Putamen (tissue), 1 donor: ENCODE results near the gene TBX6.

Experiments used
- DNase-seq: peaks from one replicate; pipeline ENCODE4 v3.0.0-alpha.2; 2016; ENCODE audit warnings: low spot score

TBX6 gene

DNA sequence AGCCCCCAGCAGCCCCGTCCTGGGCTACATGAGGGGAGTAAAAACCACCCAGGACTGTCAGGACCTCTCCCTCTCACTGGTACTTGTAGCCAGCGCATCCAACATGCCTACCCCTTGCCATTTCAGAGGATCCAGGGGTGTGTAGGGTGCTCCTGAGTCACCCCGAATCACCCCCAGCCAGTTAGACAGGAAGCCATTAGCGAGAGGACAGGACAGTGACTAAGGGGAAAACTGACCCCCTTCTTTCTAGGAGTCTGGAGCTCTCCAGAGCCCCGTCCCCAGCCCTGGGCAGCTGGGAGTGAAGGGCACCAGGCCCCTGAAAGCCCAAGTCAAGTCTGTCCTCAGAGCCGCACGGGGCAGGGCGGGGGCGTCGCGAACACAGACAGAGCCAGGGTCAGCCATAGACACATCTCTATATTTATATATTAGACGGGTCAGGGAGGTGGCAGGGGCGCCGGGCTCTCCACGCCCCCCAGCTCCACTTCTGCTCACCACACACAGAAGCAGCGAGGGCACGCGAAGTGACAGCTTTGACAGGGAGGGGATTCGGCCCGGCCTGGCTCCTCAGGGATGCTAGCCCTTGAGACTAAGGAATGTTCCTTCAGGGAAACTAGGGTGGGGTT is 22.1 kb upstream of the TBX6 start:
- no peak for DNase-seq

DNA sequence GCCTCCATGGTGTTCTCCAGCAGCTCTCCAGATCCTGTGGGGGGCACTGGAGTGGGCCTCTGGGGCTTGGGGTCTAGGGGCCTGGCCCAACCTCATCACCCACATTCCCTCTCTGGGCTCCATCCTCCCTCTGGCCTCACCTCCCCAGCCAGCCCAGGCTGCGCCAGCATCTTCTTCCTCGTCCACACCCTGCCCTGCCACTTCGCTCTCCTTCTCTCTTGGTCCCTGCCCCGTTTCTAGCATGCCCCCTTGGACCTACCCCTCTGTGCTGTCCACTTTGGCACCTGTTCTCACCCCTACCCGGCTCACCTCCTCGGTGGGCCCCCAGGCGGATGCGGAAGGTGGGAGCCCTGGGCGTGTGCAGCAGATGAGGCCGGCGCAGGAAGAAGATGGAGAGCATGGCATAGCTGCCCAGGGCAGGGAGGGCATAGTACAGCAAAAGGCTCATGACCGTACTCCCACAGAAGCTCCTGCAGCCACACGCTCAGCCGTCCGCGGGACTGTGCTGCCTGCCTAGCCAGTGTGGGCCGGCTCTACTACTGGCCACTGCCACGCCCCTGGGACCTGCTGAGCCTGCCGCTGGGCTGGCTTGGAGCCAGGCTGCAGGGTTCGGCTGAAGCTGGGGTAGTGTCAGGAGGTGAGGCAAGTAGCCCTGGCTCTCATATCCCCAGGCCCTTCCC is 21.4 kb upstream of the TBX6 start, which contains the start of gene GDPD3:
TSS of gene GDPD3 (minus strand) at position 507 of the 680 bp plus-strand sequence. CDS start at position 448, 59 bp downstream.
- DNase-seq, result no peak

DNA sequence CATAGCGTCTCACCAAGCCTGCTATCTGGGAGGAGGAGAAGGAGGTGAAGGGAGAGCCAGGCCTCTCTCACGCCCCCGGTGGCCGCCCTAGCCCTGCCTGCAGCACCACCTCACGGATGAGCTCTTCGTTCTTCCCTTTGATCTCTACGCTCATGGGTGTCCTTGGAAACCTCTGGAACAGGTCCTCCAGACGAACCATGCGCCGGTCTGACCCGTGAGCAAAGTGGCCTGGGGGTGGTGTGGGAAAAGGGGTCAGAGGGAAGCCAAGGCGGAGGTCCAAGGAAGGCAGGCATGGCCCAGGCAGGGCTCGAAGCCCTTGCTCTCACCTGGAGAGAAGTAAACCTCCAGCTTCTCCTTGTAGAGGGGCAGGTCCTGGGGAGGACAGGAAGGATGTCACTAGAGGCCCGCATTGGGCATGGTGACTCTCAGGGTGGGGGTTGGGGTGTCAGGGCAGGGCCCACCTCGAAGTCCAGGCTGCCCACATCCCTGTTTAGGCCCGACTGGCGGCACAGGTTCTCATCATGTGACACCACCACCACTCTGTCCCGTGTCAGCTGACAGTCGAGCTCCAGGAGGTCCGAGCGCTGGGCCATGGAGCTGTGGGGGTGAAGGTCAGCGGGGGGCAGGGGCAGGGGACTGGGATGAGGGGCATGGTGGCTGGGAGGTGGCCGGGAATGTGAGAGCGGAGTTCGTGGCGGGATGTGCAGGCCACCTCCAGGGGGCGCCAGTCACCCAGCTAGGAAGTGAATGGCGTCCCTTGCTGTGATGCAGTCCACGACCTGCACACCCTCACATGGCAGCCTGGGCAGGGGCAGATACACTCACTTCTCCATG is 20.7 kb upstream of the TBX6 start:
- DNase-seq, result no peak

DNA sequence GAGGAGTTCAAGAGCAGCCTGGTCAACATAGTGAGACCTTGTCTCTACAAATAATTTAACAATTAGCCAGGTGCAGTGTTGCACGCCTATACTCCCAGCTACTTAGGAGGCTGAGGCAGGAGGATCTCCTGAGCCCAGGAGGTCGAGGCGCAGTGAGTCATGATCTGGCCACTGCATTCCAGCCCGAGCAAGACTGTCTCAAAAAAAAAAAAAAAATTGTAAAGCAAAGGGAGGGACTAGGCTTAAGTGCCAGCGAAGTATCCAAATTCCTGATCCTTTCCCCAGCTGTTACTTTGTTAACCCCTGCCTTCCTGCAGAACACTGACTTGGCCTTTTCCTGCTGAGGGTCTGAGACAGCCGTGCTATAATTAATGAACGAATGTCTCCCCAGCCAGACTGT is 18.9 kb upstream of the TBX6 start:
- DNase-seq, result no peak

DNA sequence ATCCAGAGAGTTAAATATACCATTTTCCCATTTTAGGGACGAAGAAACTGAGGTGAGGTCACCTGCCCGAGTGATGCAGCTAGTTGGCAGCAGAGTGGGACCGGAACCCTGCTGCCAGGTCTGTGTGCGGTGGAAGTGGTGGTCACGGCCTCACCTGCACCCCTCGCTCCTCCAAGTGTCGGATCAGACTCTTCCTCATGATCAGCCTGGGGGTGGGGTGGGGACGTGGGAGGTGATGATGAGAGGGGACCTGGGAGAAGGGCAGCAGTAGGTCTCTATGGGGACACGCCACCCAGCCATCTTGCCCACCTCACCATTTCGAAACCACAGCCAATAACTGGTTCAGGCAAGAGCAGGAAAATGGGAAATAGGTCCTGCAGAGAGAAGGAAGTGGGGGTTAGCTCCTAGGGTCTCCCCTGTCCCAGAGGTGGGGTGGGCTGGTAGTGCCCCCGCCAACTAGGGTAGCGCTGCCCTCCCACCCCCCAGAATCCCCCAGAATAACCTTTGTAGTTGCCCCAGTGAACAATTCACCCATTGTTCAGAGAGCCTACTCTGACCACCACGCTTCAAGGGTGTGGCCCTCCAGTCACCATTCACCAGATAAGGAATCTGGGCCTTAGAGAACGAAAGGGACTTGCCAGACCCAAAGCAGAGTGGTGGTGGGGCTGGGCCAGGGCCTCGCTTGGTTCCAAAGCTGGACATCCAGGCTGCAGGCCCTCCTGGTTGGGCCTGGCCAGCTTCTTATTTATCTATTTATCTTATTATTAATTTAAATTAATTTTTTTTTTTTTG is 16.5 kb upstream of the TBX6 start:
- no peak for DNase-seq

DNA sequence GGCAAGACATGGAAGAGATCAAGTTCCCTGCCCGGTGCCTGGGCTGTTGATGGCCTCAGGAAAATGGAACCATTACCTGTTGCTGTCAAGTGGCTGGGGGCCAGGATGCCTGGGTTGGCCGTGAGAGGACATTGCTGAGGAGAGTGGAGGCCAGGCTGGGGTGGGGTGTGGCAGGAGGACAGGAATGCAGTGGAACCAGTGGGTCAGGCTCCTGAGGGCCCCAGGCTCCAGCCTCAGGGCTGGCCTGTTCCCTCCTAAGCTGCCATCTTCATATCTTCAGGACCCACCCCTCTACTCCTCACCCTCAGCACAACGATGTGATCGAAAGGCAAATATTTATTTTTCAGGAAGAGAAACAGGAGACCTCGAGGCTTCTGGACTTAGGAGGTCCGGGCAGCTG is 12.8 kb upstream of the TBX6 start:
- no peak for DNase-seq

DNA sequence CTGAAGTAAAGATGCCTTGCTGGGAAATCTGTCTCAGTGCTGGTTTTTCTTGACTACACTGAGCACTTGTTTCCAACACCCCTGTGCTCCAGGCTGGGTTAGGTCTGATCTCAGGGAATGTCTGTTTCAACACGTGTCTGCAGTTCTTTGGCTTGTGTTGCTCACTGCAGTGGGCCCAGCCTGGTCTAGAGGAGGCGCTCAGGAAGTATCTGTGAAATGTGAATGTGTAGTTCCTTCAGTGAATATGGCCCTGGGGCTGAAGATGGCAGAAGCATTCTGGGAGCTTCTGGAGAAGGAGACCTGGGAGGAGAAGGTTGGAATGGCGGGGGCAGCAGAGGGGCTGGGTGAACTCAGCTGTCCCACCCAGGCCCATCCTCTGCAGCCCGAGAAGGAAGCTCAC is 12.4 kb upstream of the TBX6 start:
- no peak for DNase-seq

DNA sequence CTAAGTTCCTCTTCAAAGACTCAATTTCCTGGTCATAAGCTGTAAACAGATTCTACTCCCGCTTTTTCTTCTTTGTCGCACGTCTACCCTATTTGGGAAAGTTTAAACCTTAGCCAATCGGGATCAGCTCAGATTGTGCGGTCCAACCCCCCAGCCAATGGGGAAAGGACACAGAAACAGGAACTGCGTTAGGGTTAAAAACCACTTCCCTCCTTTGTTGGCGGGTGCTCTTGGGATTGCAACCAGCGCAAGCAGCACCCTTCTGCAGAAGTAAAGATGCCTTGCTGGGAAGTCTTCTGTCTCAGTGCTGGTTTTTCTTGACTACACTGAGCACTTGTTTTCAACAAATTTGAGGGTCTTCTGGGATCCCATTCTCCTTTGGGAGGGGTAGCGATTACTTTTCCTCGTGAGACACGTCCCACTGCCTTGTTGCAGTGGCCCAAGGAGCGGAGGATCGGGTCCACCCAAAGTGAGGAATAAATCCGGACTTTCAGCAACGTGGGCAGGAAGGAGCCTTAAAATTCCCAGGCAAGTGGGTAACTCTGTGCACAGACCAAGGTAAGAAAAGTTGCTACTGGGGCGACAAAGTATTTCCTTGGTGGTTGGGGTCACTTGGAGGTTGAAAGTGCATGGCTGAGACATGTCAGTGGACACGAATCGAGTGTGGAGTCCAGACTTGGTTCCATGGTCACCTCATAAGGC is 5.3 kb upstream of the TBX6 start:
- no peak for DNase-seq

DNA sequence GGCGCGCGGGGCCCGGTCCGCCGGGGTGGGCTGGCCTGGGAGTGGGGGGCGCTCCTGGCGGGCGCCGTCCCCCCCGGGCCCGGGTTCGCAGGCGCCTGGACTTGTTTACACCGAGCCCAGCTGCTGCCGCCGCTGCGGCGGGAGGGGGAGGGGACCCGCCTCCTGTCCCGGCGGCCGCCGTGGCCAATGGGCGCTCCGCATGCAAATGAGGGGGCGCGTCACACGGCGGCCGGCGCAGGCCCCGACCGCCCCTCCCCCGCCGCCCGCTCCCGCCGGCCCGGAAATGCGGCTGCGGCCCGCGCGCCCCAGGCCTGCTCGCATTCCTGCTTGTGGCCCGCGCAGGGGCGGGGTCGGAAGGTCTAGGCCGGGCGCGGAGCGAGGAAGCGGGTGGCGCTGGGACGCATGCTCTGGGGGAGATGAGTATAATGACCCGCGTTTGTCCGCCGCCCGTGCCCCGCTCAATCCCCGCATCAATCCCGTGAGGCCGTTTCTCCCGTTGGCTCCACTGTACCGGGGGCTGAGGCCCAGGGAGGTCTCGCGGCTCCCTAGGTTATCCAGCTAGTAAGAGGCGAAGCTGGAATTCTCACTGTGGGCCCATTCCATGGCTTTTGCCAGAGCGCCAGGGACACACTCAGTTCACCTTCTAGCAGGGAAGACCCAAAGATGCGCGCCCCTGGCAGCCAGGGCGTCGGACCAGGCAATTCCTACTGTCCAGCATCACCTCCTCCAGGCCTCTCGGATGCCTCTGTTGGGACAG is 4.6 kb upstream of the TBX6 start, which contains the start of gene YPEL3:
TSS of gene YPEL3 (minus strand) at position 109 of the 757 bp plus-strand sequence. CDS start 731 bp downstream, outside the sequence.
- peak; percentile 91 for DNase-seq

DNA sequence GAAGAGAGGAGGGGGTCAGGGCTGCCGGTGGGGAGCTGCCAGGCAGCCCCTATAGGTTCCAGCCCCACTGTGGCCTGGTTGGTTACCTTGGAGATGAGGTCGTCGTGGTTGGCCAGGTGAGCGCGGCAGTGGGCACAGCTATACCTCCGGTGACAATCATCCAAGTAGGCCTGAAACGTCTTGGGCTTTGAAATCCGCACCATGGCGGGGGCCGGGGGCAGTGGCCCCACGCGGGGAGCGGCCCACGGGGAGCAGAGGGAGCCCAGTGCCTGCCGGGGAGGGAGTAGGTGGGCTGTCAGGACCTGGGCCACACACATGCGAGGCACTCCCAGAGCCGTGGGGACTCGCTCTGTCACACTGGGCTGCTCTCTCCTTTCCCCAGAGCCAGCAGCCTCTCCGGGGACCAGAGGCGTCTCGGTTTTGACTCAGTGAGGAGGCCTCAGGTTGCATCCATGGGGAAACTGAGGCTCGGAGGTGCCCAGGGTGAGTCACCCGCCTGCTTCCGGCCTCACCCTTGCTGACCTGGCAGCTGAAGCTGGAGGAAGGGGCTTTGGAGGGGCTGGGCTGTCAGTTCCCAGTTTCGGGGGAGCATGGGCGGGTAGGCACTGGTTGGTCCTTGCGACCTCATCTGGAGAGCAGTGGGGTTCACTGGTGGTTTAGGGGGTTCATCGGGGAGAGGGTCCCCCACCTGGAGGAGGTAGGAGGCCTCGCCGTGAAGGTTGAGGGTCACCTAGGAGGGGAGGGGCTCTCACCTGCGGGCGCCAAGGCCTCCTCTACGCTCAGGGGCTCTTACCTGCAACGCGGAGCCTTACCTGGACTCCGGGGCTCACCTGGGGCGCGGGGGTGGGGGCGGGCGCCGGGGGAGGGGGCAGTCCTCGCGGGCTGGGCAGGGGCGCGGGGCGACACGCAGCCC is 3.7 kb upstream of the TBX6 start:
- DNase-seq, result no peak

DNA sequence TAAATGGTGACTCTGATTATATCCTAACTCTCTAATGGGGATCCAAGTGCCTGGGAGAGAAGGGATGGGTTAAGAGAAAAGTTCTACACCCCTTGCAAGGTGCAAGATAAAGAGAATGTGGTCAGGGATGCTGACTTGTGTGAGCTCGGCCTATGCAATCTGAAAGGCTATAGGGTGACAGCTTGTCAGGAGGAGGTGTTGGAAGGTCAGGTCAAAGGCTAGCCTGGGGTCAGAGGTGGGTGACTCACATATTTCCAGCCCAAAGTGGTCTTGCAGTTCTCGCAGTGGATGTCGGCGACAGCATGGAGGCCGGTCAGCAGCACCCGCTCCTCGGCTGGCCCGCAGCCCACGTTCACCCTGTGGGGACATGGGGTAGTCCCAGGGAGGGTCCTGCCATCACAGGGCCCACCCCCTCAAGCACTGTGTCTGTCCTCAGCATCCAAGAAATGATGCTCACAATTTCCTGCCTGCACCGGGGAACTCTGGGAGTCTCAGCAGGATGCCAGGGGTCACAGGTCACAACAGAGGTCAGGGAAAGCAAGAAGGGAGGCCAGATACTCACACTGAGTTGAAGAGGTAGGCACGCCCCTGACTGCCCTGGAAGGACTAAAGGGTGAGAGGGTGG is 2.9 kb upstream of the TBX6 start:
- DNase-seq, result no peak

DNA sequence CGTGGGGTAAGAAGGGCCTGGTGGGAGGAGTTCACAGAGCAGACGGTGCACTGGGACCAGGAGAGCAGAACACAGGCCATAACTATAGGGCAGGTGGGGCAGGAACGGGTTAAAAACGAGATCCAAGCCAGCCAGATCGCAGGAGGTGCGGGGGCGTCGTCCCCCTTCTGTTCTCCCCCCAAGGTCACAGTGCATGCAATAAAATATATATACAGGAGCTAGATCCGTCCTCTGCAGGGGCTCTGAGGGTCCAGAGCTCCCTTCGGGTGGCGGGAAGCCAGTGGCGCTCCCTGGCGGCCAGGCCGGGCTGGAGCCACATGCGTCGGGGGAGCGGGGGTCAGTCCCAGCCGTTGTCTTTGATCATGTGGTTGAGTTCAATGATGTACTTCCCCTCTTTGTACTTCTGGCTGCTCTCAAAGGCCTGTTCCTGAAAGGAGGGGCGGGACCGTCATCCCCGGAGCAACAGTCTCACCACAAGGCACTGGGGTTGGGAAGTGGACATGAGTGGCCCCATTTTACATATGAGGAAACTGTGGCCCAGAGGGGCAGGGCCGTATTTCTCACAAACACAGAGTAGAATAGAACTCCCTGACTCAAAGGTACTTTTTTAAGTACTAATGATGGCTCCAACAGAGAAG is 768 bp upstream of the TBX6 start:
- DNase-seq, result peak; percentile 81

DNA sequence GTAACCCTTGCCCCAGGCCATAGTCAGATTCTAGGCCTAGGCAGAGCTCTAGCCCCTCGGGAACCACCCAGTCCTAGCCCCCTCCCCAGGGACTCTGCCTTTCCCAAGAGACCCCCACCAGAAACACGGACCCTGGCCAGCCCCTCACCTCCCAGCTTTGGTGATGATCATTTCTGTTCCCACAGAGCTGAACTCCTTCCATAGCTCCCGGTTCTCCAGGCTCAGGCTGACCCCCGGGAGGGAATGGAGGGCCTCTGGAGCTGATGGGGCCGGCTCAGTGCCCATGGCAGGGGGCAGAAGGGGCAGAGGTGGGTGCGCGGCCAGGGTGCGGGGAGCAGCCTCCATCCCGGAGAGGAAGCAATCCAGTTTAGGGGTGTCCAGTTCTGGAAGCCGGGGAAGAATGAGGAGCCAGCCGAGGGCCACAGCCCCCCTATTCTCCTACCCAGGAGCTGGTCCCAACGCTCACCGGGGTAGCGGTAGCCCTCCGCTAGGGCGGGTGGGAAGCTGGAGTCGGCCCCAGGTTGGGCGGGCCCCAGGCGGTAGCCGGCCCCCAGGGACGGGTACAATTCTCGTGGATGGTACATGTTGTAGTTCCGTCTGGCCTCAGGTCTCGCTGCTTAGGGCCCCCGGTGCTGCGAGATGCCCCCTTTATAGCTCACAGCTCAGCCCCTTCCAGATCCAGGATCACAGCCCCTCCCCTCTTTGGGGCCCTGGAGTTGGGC is 953 bp downstream of the TBX6 start:
- no peak for DNase-seq

DNA sequence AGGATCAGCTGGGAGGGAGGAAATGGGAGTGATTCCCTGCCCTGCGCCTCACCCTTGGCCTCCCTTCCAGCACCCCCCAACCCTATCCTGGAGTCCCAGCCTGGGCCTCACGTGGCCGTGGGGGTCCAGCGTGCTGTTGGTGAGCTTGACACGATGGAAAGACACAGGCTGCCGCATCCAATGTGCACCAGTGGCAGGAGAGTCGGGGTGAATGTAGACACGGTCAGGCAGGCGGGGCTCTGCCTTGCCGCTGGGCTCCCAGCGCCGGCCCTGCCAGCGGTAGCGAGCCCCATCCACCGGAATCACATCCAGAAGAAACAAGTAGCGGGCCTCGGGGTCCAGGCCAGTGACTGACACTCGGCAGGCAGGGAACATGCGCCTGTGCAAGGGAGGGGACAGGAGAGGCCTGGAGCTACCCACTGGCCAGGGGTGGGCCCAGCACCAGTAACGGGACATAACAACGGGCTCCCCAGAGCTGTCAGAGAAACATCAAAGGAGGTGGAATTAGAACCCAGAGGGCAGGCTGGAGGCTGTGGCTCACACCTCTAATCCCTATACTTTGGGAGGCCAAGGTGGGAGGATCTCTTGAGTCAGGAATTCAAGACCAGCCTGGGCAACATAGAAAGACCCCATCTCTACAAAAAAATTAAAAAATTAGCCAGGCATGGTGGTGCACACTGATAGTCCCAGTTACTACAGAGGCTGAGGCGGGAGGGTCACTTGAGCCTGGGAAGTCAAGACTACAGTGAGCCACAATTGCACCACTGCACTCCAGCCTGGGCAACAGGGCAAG is 2.7 kb downstream of the TBX6 start:
- no peak for DNase-seq

DNA sequence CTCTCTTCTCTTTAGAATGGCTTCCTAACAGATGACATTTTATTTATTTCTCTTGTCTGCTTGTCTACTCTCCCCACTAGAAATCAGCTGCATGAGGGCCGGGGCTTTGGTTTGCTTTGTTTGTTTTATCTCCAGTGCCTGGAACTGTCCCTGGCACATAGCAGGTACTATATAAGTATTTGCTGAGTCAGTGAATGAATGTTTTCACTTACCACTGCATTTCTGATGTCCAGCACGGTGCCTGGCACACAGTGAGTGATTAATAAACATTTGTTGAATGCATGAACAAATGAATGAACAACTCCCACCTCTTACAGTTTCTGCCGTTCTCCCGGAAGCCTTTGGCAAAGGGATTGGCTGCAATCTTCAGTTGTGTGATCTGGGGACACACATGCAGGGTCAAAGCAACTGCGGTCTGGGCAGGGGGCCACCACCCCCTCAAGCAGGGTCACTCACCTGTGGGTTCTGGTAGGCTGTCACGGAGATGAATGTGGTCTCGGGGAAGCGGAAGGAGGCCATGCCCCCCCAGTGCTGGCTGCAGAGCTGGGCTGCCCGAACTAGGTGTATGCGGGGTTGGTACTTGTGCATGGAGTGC is 3.4 kb downstream of the TBX6 start:
- DNase-seq, result no peak

DNA sequence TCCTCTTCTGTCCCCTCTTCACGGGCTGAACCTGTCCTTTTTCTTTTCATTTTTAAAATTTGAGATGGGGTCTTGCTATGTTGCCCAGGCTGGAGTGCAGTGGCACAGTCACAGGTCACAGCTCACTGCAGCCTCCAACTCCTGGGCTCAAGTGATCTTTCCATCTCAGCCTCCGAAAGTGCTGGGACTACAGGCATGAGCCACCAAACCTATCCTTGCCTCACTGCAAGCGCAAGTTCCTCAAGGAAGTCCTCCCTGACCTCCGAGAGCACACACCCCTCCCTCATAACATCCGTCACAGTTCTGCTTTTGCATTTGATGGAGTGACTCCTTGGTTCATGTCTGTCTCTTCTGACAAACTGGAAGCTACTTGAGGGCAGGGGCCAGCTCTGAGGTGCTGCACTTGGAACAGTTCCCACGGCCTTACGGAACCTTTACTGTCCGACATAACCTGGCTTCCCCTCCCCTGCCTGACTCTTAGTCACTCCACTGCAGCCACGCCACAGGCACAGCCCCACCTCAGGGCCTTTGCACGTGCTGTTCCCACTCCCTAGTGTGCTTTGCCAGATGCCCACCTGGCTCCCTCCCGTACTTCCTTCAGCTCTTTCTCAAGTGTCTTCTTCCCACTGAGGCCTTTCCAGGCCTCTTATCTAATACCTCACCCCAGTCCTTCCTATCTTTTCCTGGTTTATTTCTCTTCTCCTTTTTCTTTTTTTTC is 4.4 kb downstream of the TBX6 start:
- no peak for DNase-seq
